ENCODE data around the gene DBI. TPM values are rescaled to one million over a fixed set of nuclear protein-coding genes. Genes with fewer than 3 reads are reported as not detected.
"Not testable (repeated sequence)": the region's sequence is repeated elsewhere in the genome, so short reads cannot be mapped to it uniquely, and the experiment has no call there.

The DBI gene
- total RNA-seq, 1 donor from 2014 or later, result 125 TPM

- Mint-ChIP-seq H3K4me3 (no peak overlapping the region), H3K36me3 (no peaks in the 10 kb centered on the region), H3K27me3 (no peaks in the 10 kb centered on the region), H3K9me3 (no peaks in the 10 kb centered on the region), H3K27ac (no peak overlapping the region), H3K4me1 (ENCODE audit: unreplicated experiment) (peaks cover 8% of the 10 kb centered on the region)
- DNase-seq (ENCODE audit: extremely low spot score, unreplicated experiment), result no peak
- no peak for TF ChIP-seq CTCF (conservative IDR thresholded peaks at IDR 0.05)
These were observed 36.1 kb downstream of the DBI start for GRCh38 chr2:119402645-119403560.

GRCh38 chr2:119403618-119404017 lies 36.8 kb downstream of the DBI start:
- not testable (repeated sequence) for H3K27me3 Mint-ChIP-seq; DNase-seq (ENCODE audit: extremely low spot score, unreplicated experiment); H3K27ac Mint-ChIP-seq; H3K9me3 Mint-ChIP-seq; H3K4me3 Mint-ChIP-seq; H3K36me3 Mint-ChIP-seq
- peaks cover 11% of the 10 kb centered on the region for H3K4me1 Mint-ChIP-seq (ENCODE audit: unreplicated experiment)

DNA sequence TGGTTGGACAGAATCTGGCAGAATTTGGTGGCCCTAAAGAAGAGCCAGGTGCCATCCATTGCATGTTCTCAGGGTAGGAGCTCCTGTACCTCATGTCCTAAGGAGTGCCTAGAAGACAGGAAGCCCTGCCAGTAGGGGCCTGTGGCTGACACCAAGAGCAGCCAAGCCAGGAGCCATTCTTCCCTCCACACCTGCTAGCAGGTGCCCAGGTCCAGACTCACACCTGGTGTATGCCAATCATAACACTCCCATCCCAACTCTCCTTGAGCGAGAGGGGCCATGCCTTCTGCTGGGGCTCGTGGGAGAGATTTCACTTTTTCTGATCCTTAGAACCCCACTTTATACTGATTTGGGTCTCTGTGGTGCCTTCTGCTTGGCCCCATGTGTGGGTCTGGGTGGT lies 38.4 kb downstream of the DBI start:
- Mint-ChIP-seq H3K36me3 (no peaks in the 10 kb centered on the region), H3K9me3 (no peaks in the 10 kb centered on the region), H3K4me3 (no peak overlapping the region), H3K4me1 (ENCODE audit: unreplicated experiment) (peaks cover 11% of the 10 kb centered on the region), H3K27ac (no peak overlapping the region), H3K27me3 (no peaks in the 10 kb centered on the region)
- no peak for DNase-seq (ENCODE audit: extremely low spot score, unreplicated experiment)
- TF ChIP-seq CTCF (conservative IDR thresholded peaks at IDR 0.05), result no peak

GRCh38 chr2:119407430-119408220 lies 40.8 kb downstream of the DBI start:
- peaks cover 11% of the 10 kb centered on the region for H3K4me1 Mint-ChIP-seq (ENCODE audit: unreplicated experiment)
- no peaks in the 10 kb centered on the region for H3K36me3 Mint-ChIP-seq
- H3K27me3 Mint-ChIP-seq, result no peaks in the 10 kb centered on the region
- no peak overlapping the region for H3K4me3 Mint-ChIP-seq
- no peak for DNase-seq (ENCODE audit: extremely low spot score, unreplicated experiment)
- peak; percentile 90 for TF ChIP-seq CTCF (conservative IDR thresholded peaks at IDR 0.05)
- H3K9me3 Mint-ChIP-seq, result no peaks in the 10 kb centered on the region
- H3K27ac Mint-ChIP-seq, result peak overlapping the region; percentile 19

GRCh38 chr2:119408221-119408619 lies 41.4 kb downstream of the DBI start:
- DNase-seq (ENCODE audit: extremely low spot score, unreplicated experiment), result peak; percentile 37
- peaks cover 8% of the 10 kb centered on the region for H3K4me1 Mint-ChIP-seq (ENCODE audit: unreplicated experiment)
- no peak for TF ChIP-seq CTCF (conservative IDR thresholded peaks at IDR 0.05)
- H3K27ac Mint-ChIP-seq, result no peak overlapping the region
- H3K4me3 Mint-ChIP-seq, result no peak overlapping the region
- no peaks in the 10 kb centered on the region for H3K9me3 Mint-ChIP-seq
- no peaks in the 10 kb centered on the region for H3K36me3 Mint-ChIP-seq
- H3K27me3 Mint-ChIP-seq, result no peaks in the 10 kb centered on the region

DNA sequence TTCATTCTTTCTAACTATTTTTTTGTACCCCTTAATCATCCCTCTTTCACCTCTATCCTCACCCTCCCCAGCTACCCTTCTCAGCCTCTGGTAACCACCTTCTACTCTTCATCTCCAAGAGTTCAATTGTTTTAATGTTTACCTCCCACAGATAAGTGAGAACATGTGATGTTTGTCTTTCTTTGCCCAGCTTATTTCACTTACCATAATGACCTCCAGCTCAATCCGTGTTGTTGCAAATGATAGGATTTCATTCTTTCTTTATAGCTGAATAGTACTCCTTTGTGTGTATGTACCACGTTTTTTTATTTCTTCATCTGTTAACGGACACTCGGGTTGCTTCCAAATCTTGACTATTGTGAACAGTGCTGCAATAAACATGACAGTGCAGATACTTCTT lies 42.7 kb downstream of the DBI start:
- no peak overlapping the region for H3K27ac Mint-ChIP-seq
- no peak for TF ChIP-seq CTCF (conservative IDR thresholded peaks at IDR 0.05)
- H3K27me3 Mint-ChIP-seq, result no peaks in the 10 kb centered on the region

More for the DNA sequence above, 42.7 kb downstream of the DBI start:
- Mint-ChIP-seq H3K36me3 (no peaks in the 10 kb centered on the region), H3K9me3 (no peaks in the 10 kb centered on the region), H3K4me3 (no peak overlapping the region), H3K4me1 (ENCODE audit: unreplicated experiment) (peaks cover 8% of the 10 kb centered on the region)
- DNase-seq (ENCODE audit: extremely low spot score, unreplicated experiment), result no peak

Data from type B pancreatic cell (in vitro differentiated cells).